Cardiac muscle cell (in vitro differentiated cells and primary cell): ENCODE results near the gene SLC7A8. TPM values are rescaled to one million over a fixed set of nuclear protein-coding genes. Genes with fewer than 3 reads are reported as not detected.

Experiments
- DNase-seq, 2 donors: peaks; one replicate each; pipeline versions ENCODE4 v3.0.0 to v3.0.0-alpha.2; 2010 to 2017; ENCODE audit warnings: low read depth in 1 of 2, low spot score in 1 of 2
- H3K27ac ChIP-seq: fragments of 200-600 bp; sonication (generic); 2 replicates; pipeline ENCODE4 v1.5.1; 2016
- H3K27me3 ChIP-seq: fragments of 200-600 bp; sonication (generic); 2 replicates; pipeline ENCODE4 v1.6.0; 2016; ENCODE audit warnings: control low read depth
- H3K36me3 ChIP-seq: fragments of 200-600 bp; sonication (generic); 2 replicates; pipeline ENCODE4 v1.5.1; 2016; ENCODE audit warnings: control low read depth
- H3K4me1 ChIP-seq: fragments of 200-600 bp; sonication (generic); 2 replicates; pipeline ENCODE4 v1.8.1; 2017; ENCODE audit warnings: low read depth, mild to moderate bottlenecking, mixed run types
- H3K4me3 ChIP-seq: fragments of 200-600 bp; sonication (generic); 2 replicates; pipeline ENCODE4 v1.5.1; 2016; ENCODE audit warnings: mild to moderate bottlenecking
- H3K9me3 ChIP-seq: fragments of 200-600 bp; sonication (generic); 2 replicates; pipeline ENCODE4 v1.5.1; 2017; ENCODE audit warnings: low read depth, mild to moderate bottlenecking, control low read depth
- CTCF ChIP-seq: IDR thresholded peaks from 2 replicates; pipeline ENCODE4 v1.5.1; 2012; ENCODE audit warnings: low read depth, mild to moderate bottlenecking, low read length
- polyA plus RNA-seq: library from polyadenylated mRNA; unstranded; fragments of >200 nt; fragmentation: Nextera tagmentation; extraction: Ambion mirVana; gene quantifications from 2 replicates; pipeline ENCODE4 v1.2.1, GENCODE V29; 2016
- total RNA-seq: library from RNA; depleted of rRNA; stranded (reverse); fragments of >200 nt; gene quantifications from 2 replicates; pipeline ENCODE4 v1.2.3, GENCODE V29; 2016

Gene SLC7A8
- total and polyA plus RNA-seq, 2 experiments from 2014 or later, result 14.0 to 14.1 TPM

GRCh38 chr14:23130871-23131270, 52.6 kb downstream of the SLC7A8 start:
- Histone ChIP-seq H3K36me3 (no peaks in the 10 kb centered on the region), H3K27me3 (no peaks in the 10 kb centered on the region), H3K9me3 (no peaks in the 10 kb centered on the region), H3K27ac (no peak overlapping the region), H3K4me1 (no peaks in the 10 kb centered on the region), H3K4me3 (no peak overlapping the region)
- DNase-seq, result peak in 1 of 2 donors; percentile 65
- TF ChIP-seq CTCF, result no peak

- H3K9me3 ChIP-seq, result no peaks in the 10 kb centered on the region
- H3K36me3 ChIP-seq, result no peaks in the 10 kb centered on the region
- H3K27me3 ChIP-seq, result no peaks in the 10 kb centered on the region
Measured at GRCh38 chr14:23129759-23130316, 53.6 kb downstream of the SLC7A8 start.

GRCh38 chr14:23128969-23129758, 54.3 kb downstream of the SLC7A8 start:
- Histone ChIP-seq H3K4me3 (no peak overlapping the region), H3K36me3 (no peaks in the 10 kb centered on the region), H3K4me1 (no peaks in the 10 kb centered on the region), H3K27ac (no peak overlapping the region), H3K9me3 (no peaks in the 10 kb centered on the region), H3K27me3 (no peaks in the 10 kb centered on the region)
- no peak for DNase-seq
- TF ChIP-seq CTCF, result no peak

More at GRCh38 chr14:23129759-23130316, 53.6 kb downstream of the SLC7A8 start:
- no peak overlapping the region for H3K4me3 ChIP-seq
- no peak for TF ChIP-seq CTCF
- no peak overlapping the region for H3K27ac ChIP-seq
- DNase-seq, result no peak
- H3K4me1 ChIP-seq, result no peaks in the 10 kb centered on the region

- H3K36me3 ChIP-seq, result no peaks in the 10 kb centered on the region
- no peak for TF ChIP-seq CTCF
Measured at GRCh38 chr14:23127861-23128260, 55.6 kb downstream of the SLC7A8 start.

GRCh38 chr14:23126548-23127278, 56.7 kb downstream of the SLC7A8 start:
- TF ChIP-seq CTCF, result no peak
- H3K9me3 ChIP-seq, result no peaks in the 10 kb centered on the region

More at GRCh38 chr14:23127861-23128260, 55.6 kb downstream of the SLC7A8 start:
- Histone ChIP-seq H3K27me3 (no peaks in the 10 kb centered on the region), H3K9me3 (no peaks in the 10 kb centered on the region), H3K4me1 (no peaks in the 10 kb centered on the region), H3K4me3 (no peak overlapping the region), H3K27ac (no peak overlapping the region)
- no peak for DNase-seq

More at GRCh38 chr14:23126548-23127278, 56.7 kb downstream of the SLC7A8 start:
- Histone ChIP-seq H3K36me3 (no peaks in the 10 kb centered on the region), H3K27me3 (no peaks in the 10 kb centered on the region), H3K27ac (no peak overlapping the region), H3K4me3 (no peak overlapping the region), H3K4me1 (no peaks in the 10 kb centered on the region)
- DNase-seq, result no peak
